ENCODE results near the gene ZBTB18. TPM values are rescaled to one million over a fixed set of nuclear protein-coding genes. Genes with fewer than 3 reads are reported as not detected.
A peak's percentile ranks its signal among the peaks of the same experiment; 100 is the strongest.

ZBTB18 gene
- polyA plus RNA-seq, 3 donors, result 3.0 to 45.5 (median 3.6) TPM

DNA sequence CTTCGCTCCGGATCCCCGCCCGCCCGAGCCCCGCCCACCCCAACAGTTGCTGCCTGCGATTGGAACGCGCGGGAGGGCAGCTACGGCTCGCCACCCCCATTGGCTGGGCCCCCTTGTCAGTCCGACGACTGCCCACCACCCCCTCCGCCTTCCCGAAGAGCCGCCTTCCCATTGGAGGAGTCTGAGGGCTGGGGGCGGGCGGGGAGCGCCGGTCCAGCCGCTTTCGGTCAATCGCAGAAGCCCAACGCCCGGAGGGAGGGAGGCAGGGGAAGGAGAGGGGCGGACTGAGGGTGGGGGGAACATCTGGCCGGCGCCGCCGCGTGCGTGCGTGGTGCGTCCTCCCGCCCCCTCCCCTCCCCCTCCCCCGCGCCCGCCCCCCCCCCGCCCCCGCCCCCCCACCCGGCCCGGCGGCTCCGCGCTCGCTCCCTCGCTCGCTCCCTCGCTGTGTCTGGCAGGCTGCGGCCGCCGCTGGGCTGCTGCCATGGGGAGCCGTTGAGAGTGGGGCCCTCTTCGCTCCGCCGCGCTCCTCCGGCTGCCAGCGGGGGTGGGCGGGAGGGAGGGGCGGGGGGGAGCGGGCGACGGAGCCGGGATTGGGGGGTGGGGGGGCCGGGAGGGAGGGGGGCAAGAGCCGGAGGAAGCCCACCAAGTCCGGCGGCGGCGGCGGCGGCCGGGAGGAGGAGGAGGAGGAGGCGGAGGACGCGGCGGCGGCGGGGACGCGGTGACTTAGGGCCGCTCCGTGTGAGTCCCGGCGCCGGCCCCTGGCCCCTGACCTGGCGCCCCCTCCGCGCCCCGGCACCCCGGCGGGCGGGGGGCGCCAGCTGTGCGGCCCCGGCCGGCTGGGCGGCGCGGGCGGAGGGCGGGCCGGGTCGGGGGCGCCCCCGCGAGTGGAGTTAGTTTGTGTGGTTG, 2.6 kb upstream of the ZBTB18 start:
- WGBS (ENCODE audit: insufficient coverage), result 1% methylated on average over 14 of the region's 109 CpGs
- DNase-seq, result peak; percentile 97 to 100 (median 99)
- H3K27me3 Mint-ChIP-seq (ENCODE audit: low read depth in 3 of 3), result peaks cover 0 to 2% (median 0%) of the 10 kb centered on the region in 3 donors

More for the DNA sequence above, 2.6 kb upstream of the ZBTB18 start:
- peak overlapping the region in 1 of 2 donors; percentile 93 for H3K4me3 Mint-ChIP-seq
- H3K4me1 Mint-ChIP-seq, result peaks cover 13% of the 10 kb centered on the region
- Histone ChIP-seq H3K79me2 (ENCODE audit: insufficient read depth, low read length) (peaks cover 44% of the 10 kb centered on the region), H3K4me2 (replicated peaks; ENCODE audit: extremely low read depth, low read length, poor library complexity, severe bottlenecking) (no peak overlapping the region), H3K4me3 (replicated peaks in 1 of 3; ENCODE audit: low read depth in 2 of 3, low read length in 3 of 3) (peak overlapping the region; percentile 4 to 91 (median 86)), H2AFZ (ENCODE audit: insufficient read depth, low read depth, low read length, poor library complexity, severe bottlenecking) (no peak overlapping the region), H3K36me3 (replicated peaks in 1 of 2; ENCODE audit: control insufficient read depth in 1 of 2, insufficient read depth in 2 of 2, low read length in 2 of 2) (peaks cover under 1 to 3% of the 10 kb centered on the region in 2 donors), H3K4me1 (ENCODE audit: control insufficient read depth in 1 of 2, insufficient read depth in 2 of 2, low read length in 2 of 2) (peaks cover 41 to 45% of the 10 kb centered on the region in 2 donors), H3K27me3 (ENCODE audit: control insufficient read depth in 2 of 2, insufficient read depth in 2 of 2, low read length in 2 of 2) (no peaks in the 10 kb centered on the region), H3K9me3 (replicated peaks in 1 of 2; ENCODE audit: control insufficient read depth in 1 of 2, insufficient read depth in 1 of 2, low read length in 2 of 2) (no peaks in the 10 kb centered on the region), H4K20me1 (ENCODE audit: insufficient read depth, low read length) (peaks cover 23% of the 10 kb centered on the region), H3K27ac (ENCODE audit: low read depth in 1 of 2, low read length in 2 of 2) (peak overlapping the region; percentile 97 to 99), H3K9ac (ENCODE audit: insufficient read depth, low read length, poor library complexity, severe bottlenecking) (peak overlapping the region; percentile 97)
- peak overlapping the region in 2 of 7 donors; percentile 30 to 98 for H3K27ac Mint-ChIP-seq
- TF ChIP-seq, protein P1, sequence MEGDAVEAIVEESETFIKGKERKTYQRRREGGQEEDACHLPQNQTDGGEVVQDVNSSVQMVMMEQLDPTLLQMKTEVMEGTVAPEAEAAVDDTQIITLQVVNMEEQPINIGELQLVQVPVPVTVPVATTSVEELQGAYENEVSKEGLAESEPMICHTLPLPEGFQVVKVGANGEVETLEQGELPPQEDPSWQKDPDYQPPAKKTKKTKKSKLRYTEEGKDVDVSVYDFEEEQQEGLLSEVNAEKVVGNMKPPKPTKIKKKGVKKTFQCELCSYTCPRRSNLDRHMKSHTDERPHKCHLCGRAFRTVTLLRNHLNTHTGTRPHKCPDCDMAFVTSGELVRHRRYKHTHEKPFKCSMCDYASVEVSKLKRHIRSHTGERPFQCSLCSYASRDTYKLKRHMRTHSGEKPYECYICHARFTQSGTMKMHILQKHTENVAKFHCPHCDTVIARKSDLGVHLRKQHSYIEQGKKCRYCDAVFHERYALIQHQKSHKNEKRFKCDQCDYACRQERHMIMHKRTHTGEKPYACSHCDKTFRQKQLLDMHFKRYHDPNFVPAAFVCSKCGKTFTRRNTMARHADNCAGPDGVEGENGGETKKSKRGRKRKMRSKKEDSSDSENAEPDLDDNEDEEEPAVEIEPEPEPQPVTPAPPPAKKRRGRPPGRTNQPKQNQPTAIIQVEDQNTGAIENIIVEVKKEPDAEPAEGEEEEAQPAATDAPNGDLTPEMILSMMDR (IDR thresholded peaks at IDR 0.05), result no peak
- intact Hi-C loops (cut with micrococcal nuclease), result loop anchor here in 1 of 2 donors (5.0 to 10.0 kb wide), 4 partner anchors 224 to 574 kb away; partner anchors contain the start of gene ADSS2
- peaks cover 2 to 3% of the 10 kb centered on the region in 2 donors for H3K36me3 Mint-ChIP-seq
- no peaks in the 10 kb centered on the region for H3K9me3 Mint-ChIP-seq

Data from CD14-positive monocyte (primary cell).